ENCODE measurements around the gene HP. TPM values are rescaled to one million over a fixed set of nuclear protein-coding genes. Genes with fewer than 3 reads are reported as not detected.
"Not testable (repeated sequence)": the region's sequence is repeated elsewhere in the genome, so short reads cannot be mapped to it uniquely, and the experiment has no call there.

HP gene
- total RNA-seq, 4 donors from 2014 or later = 0.77 to 23.8 (median 10.6) TPM

GRCh38 chr16:72064361-72064894 is 10.1 kb downstream of the HP start:
- Histone ChIP-seq H3K4me1 (no peaks in the 10 kb centered on the region), H3K27ac (no peak overlapping the region), H3K4me3 (no peak overlapping the region), H3K9me3 (no peaks in the 10 kb centered on the region), H3K27me3 (no peaks in the 10 kb centered on the region), H3K36me3 (no peaks in the 10 kb centered on the region)
- intact Hi-C loops (cut with DNase I; ENCODE audit: low total_unique reads) = no loop called here
- no peak for DNase-seq
- TF ChIP-seq POLR2A (IDR thresholded peaks at IDR 0.05) = no peak
- TF ChIP-seq, protein P1, sequence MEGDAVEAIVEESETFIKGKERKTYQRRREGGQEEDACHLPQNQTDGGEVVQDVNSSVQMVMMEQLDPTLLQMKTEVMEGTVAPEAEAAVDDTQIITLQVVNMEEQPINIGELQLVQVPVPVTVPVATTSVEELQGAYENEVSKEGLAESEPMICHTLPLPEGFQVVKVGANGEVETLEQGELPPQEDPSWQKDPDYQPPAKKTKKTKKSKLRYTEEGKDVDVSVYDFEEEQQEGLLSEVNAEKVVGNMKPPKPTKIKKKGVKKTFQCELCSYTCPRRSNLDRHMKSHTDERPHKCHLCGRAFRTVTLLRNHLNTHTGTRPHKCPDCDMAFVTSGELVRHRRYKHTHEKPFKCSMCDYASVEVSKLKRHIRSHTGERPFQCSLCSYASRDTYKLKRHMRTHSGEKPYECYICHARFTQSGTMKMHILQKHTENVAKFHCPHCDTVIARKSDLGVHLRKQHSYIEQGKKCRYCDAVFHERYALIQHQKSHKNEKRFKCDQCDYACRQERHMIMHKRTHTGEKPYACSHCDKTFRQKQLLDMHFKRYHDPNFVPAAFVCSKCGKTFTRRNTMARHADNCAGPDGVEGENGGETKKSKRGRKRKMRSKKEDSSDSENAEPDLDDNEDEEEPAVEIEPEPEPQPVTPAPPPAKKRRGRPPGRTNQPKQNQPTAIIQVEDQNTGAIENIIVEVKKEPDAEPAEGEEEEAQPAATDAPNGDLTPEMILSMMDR (IDR thresholded peaks at IDR 0.05) = no peak

DNA sequence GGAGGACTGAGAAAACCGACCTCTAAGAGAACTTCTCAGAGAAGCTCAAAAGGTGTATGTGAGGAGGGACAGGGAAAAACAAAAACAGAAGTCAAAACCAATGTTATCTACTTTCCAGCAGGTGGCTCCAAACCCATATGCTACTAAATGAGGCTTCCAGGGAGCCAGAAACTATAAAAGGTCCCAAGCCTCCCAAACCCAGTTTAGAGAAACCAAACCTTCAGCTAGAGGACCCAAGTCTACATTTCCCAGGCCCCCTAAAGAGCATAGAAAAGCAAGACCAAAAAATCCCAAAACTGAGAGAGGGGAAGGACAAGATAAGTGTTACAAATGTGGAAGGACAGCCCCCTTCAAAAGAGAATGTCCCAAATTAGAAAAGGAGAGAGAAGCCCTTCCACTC is 12.4 kb downstream of the HP start:
- TF ChIP-seq, protein P1 (IDR thresholded peaks at IDR 0.05) = peak; percentile 15 to 37 (median 36)
- TF ChIP-seq POLR2A (IDR thresholded peaks at IDR 0.05) = no peak
- Histone ChIP-seq H3K4me3 (no peak overlapping the region), H3K36me3 (no peaks in the 10 kb centered on the region), H3K4me1 (no peaks in the 10 kb centered on the region), H3K27ac (no peak overlapping the region), H3K27me3 (no peaks in the 10 kb centered on the region), H3K9me3 (no peaks in the 10 kb centered on the region)
- intact Hi-C loops (cut with DNase I; ENCODE audit: low total_unique reads) = no loop called here
- DNase-seq = no peak

GRCh38 chr16:72068930-72069329 is 14.6 kb downstream of the HP start:
- Histone ChIP-seq H3K36me3 (no peaks in the 10 kb centered on the region), H3K27me3 (no peaks in the 10 kb centered on the region), H3K4me3 (no peak overlapping the region), H3K27ac (no peak overlapping the region), H3K4me1 (no peaks in the 10 kb centered on the region), H3K9me3 (no peaks in the 10 kb centered on the region)
- TF ChIP-seq, protein P1 (IDR thresholded peaks at IDR 0.05) = no peak
- TF ChIP-seq POLR2A (IDR thresholded peaks at IDR 0.05) = no peak
- intact Hi-C loops (cut with DNase I; ENCODE audit: low total_unique reads) = no loop called here
- no peak for DNase-seq

GRCh38 chr16:72072514-72073342 is 18.4 kb downstream of the HP start:
- H3K9me3 ChIP-seq = no peaks in the 10 kb centered on the region
- H3K27ac ChIP-seq = peak overlapping the region in 1 of 2 donors; percentile 41
- H3K36me3 ChIP-seq = no peaks in the 10 kb centered on the region
- intact Hi-C loops (cut with DNase I; ENCODE audit: low total_unique reads) = no loop called here
- no peak for TF ChIP-seq POLR2A (IDR thresholded peaks at IDR 0.05)
- TF ChIP-seq, protein P1 (IDR thresholded peaks at IDR 0.05) = no peak
- no peaks in the 10 kb centered on the region for H3K27me3 ChIP-seq
- no peaks in the 10 kb centered on the region for H3K4me1 ChIP-seq
- DNase-seq = no peak
- no peak overlapping the region for H3K4me3 ChIP-seq

DNA sequence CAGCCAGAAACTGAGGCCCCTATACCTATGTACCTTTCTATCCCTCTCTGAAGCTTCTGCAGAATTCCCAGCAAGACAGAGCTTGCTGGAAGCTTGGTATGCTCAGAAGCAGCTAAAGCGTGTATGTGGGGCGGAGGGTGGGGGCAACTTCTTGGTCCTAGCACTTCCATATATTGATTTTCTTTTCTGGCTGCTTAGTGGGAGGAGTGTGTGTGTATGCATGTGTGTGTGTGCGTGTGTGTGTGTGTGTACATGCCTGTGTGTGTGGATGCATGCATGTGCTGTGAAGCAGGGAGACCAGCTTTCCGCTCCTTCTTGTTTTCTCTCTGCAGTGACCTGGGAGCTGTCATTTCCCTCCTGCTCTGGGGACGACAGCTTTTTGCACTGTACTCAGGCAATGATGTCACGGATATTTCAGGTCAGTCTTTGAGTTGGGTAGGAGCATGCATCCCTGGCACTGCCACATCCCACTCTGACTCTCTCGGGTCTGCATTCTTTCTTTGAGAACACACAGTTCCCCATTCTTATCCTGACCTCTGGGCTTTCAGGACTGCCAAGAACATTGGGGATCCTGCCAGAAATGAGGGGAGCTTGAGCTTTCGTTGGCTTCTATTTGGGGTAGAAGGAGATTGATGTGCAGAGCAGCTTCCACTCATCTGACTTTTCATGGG is 19.4 kb downstream of the HP start:
- Histone ChIP-seq H3K27ac (no peak overlapping the region), H3K9me3 (no peaks in the 10 kb centered on the region), H3K4me3 (no peak overlapping the region), H3K27me3 (no peaks in the 10 kb centered on the region), H3K36me3 (no peaks in the 10 kb centered on the region), H3K4me1 (no peaks in the 10 kb centered on the region)
- intact Hi-C loops (cut with DNase I; ENCODE audit: low total_unique reads) = no loop called here
- TF ChIP-seq, protein P1 (IDR thresholded peaks at IDR 0.05) = no peak
- TF ChIP-seq POLR2A (IDR thresholded peaks at IDR 0.05) = no peak
- DNase-seq = no peak

DNA sequence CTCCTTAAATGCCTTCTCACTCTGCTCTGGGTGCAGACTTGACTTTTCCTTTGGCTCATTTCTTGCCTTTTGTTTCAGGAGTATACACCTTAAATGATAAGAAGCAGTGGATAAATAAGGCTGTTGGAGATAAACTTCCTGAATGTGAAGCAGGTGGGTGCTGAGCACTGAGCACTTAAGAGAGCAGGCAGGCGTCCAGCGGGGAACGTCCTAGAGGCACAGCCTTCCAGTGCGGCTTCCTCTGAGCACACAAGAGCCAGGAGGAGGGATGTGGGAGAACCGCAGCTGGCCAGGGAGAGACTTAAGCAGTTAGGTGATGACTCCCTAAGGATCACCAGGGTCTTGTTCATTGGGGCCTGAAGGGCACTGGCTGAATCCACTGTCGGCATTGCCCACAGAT is 20.8 kb downstream of the HP start:
- H3K4me1 ChIP-seq; H3K27me3 ChIP-seq; H3K4me3 ChIP-seq; DNase-seq; H3K36me3 ChIP-seq; intact Hi-C loops (cut with DNase I; ENCODE audit: low total_unique reads); H3K9me3 ChIP-seq; H3K27ac ChIP-seq: not testable (repeated sequence)

DNA sequence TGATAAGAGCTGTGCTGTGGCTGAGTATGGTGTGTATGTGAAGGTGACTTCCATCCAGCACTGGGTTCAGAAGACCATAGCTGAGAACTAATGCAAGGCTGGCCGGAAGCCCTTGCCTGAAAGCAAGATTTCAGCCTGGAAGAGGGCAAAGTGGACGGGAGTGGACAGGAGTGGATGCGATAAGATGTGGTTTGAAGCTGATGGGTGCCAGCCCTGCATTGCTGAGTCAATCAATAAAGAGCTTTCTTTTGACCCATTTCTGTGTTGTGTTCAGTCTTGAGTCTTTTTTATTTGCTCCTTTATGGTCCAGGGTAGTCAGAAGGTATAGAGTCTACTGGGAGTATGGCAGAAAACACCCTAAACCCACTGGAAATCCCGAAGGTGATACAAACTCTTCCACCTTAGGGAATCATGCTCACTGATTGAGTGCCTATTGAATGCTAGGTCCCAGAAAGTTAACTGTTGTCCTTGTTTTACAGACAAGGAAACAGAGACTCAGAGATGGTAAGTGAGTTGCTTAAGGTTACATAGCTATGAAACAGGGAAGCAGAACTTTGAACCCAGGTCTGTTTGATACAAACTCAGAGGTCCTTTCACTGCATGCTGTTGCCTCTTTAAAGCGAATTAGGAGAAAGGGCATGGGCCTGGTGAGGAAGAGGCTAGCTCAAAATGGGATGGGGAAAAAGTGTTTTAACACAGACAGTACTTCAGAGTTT is 22.8 kb downstream of the HP start:
- DNase-seq; H3K27ac ChIP-seq; H3K36me3 ChIP-seq; H3K27me3 ChIP-seq; H3K9me3 ChIP-seq; intact Hi-C loops (cut with DNase I; ENCODE audit: low total_unique reads); H3K4me1 ChIP-seq; H3K4me3 ChIP-seq: not testable (repeated sequence)

All from uterus (tissue), 4 donors.